Hematopoietic multipotent progenitor cell treated with erythropoietin and hydrocortisone succinate and interleukin-3 and kit ligand, for 6 days (in vitro differentiated cells): Measurements from ENCODE around the gene CYSRT1.

Experiments used
- DNase-seq: peaks from one replicate; pipeline ENCODE4 v3.0.0-alpha.2; 2015

The CYSRT1 gene

DNA sequence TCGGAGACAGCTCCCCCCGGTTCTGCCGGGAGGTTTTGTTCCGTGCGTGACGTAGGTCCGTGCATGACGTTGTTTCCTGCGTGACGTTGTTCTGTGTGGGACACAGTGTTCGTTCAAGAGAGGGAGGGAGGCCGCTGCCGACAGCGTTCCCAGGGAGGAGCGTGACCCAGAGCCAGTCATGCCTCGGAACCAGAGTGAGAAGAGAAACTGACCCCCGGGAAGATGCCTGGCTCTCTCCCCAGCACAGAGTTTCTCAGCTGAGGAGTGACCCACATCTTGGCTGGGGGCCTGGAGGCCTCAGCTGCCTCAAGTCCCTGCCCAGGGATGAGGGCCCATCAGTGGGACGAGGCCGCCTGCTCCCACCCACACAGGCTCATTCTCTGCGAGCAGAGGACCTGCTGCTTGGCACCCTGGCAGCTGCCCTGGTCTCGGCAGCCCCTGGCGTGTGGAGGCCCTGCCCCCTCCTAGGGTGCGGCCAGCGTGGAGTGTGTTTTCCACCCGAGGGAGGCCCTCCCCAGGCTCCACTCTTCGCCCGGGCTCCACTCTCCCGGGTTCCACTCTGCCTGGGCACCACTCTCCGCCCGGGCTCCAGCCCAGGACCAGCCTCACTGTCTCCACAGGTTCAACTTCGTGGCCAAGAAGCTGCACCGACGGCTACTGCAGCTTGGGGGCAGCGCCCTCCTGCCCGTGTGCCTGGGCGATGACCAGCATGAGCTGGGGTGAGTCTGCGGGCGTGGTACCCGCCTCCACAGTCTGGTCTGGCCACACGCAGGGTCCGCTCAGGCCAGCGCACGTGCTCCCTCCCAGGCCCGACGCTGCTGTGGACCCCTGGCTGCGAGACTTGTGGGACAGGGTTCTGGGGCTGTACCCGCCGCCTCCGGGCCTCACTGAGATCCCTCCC lies 11.6 kb upstream of the CYSRT1 start:
- DNase-seq, result no peak

DNA sequence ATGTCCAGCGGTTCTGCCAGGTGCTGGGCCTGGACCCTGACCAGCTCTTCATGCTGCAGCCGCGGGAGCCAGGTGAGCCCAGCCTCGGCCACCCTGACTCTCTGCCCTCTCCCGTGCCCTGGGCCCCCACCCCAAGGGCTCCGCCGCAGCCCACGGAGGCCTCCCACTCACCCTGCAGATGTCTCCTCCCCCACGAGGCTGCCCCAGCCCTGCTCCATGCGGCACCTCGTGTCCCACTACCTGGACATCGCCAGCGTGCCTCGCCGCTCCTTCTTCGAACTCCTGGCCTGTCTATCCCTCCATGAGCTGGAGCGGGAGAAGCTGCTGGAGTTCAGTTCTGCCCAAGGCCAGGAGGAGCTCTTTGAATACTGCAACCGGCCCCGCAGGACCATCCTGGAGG lies 10.4 kb upstream of the CYSRT1 start:
- no peak for DNase-seq

DNA sequence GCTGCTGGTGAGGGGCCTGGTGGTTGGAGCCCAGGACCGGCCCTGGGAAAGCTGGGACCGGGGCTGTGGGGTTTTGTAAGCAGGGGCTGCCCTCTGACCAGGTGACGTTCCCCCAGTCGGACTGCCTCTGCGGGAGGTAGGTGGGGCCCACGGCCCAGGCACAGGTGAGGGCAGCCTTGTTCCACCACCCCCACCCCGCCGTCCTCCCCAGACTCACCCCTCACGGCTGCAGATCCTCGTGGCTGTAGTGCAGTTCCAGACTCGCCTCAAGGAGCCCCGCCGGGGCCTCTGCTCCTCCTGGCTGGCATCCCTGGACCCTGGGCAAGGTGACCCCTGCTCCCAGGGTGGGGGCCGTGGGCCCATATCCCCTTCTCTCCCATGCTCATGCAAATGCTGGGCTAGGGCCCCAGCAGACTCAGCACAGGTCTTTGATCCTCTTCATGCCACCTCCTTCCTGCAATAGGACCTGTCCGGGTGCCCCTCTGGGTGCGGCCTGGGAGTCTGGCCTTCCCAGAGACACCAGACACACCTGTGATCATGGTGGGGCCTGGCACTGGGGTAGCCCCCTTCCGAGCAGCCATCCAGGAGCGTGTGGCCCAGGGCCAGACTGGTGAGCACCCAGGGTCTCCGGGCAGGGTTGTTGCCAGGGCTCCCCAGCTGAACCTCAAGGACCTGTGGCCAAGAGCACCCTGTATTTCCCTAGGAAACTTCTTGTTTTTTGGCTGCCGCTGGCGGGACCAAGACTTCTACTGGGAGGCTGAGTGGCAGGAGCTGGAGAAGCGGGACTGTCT lies 9.6 kb upstream of the CYSRT1 start:
- no peak for DNase-seq

DNA sequence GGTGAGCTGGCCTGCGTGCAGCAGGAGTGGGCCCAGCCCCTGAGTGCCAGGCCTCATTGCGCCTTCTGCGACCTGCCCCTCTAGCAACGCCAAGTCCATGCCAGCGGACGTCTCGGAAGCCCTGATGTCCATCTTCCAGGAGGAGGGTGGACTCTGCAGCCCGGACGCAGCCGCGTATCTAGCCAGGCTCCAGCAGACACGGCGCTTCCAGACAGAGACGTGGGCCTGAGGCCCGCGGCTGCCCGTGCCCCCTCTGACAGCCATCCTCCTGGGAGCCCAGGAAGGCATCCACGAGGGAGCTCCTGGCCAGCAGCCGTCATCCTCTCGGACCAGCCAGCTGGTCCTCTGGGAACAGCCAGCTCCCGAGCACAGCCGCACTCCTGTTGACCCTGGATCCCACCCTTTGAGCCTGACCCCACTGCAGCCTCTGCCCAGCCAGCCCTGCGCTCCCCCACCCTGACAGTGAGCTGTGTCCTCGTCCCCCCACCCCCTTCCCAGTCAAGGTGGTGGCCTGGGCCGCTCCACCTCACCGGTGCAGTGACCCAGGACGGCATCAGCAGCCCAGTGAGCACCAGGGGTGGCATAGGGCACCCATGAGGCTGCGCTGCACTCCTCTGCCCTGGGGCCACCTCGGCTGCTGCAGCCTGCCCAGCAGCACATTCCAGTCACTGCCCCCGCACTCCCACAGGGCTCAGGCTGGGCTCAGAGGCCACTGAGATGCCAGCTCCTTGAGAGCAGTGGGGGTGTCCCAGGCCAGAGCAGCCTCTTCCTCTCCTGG lies 8.6 kb upstream of the CYSRT1 start:
- no peak for DNase-seq

- DNase-seq, result no peak
Observed at GRCh38 chr9:137217276-137218211, 7.4 kb upstream of the CYSRT1 start.

DNA sequence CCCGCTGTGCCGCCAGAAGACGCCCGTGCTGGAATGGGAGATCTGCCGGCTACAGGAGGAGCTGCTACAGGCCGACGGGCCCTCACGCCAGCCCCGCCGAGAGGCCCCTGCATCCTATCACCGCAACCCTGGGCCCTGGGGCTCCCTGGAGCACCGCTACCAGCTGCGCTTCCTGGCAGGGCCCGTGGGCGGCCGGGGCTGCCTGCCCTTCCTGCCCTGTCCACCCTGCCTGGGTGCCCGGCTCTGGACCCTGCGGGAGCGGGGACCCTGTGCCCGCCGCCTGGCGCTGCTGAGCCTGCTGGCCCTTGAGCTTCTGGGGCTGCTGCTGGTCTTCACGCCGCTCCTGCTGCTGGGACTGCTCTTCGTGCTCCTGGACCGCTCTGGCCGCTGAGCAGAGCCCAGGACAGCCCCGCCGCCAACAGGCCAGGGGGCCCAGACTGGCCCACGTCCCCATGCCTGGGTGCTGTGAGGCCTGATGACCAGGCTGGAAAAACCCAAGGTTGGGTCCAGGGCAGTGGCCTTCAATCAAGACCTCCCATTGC lies 6.7 kb upstream of the CYSRT1 start:
- DNase-seq, result no peak

DNA sequence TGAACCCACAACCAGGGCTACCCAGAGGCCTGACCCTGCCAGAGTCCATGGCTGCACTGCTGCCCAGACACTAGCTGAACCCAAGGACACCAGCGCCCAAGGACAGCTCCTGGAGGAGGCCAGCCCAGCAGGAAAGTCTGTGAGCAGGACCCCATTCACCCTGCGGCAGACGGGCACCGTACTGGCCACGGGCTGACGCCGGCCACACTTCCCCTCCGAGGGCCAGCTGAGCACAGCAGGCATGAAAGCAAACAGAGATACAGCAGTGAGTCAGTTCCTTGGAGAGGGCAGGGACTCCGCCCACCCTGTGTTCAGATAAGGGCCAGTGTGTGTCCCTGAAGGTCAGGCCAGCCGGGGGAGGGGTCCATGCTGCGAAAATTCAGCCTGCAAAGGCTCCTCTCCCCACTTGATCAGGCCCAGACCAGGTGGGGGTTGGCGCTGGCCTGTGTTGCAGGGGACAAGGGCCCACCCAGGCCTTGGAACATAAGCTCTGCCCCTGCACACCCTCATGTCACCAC lies 6.2 kb upstream of the CYSRT1 start:
- DNase-seq, result peak; percentile 89

- no peak for DNase-seq
Observed at GRCh38 chr9:137219757-137220316, 5.1 kb upstream of the CYSRT1 start.

GRCh38 chr9:137220317-137221094 lies 4.5 kb upstream of the CYSRT1 start:
- no peak for DNase-seq

- DNase-seq, result no peak
Observed at GRCh38 chr9:137221095-137221505, 3.9 kb upstream of the CYSRT1 start.

DNA sequence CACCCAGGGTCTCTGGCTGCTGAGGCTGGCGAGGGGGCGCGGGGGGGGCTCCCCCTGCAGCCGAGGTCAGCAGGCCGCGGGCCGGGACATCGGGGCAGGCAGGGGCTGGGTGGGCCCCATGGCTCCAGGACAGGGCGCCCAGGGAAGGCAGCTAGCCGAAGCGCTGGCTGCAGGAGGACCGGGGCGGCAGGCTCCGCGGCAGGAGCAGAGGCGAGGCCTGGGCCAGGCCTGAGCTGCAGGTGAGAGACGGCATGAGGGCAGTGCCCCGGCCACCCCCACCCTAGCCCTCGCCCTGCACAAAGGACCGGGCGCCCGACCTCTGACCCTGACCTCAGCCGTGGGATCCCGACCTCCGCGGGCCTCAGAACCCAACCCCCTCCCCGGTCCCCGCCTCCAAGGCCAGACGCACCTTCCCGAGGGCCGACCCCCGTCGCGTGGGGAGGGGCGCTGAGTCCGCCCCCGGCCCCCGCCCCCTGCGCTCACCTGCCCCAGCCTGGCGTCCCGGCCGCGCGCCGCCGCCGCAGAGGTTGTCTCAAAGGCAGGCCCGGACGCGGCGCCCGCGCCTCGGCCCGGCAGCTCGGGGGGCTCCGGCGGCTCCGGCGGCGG lies 3.4 kb upstream of the CYSRT1 start:
- DNase-seq, result no peak

DNA sequence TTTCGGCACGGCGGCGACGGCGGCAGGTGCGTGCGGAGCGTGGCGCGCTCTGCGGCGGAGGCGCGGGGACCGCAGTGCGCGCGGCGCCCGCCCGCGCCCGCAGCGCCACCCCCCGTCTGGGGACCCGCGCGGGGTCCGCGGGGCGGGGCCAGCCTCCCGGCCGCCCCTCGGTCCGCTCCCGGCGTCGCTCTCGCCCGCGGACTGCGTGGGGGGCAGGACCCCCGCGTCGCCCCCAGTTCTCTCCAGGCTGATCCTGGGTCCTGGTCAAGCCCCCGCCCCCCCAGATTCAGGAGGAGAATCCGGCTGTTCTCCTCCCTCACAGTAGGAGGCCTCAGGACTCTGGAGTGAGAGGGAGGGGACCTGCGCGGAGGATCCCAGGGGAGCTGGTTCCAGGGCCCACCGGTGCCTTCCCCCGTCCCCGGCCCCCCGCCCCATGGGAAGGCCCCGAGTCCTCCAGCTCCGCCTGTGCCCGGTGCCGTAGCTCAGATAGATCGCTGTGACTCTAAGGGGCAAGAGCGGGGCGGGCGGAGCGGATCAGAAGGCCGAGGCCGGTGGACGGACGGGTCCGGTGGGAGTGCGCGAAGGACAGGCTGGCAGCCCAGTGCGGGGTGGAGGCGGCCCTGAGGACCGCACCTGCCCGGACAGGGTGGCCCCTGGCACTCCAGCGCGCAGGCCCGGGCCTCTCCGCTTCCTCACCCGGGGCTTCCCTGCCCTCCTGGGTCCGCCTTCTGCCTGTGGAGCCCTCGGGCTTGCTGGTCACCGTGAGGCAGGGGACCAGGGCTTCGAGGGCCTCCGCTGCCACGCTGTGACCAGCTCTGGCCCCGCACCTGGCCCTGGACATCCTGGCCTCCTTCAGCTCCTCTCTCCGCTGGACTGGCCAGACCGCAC lies 2.5 kb upstream of the CYSRT1 start, which contains the start of gene RNF208:
TSS of gene RNF208 (minus strand) at position 51 of the 888 bp plus-strand sequence. CDS start 1,028 bp downstream, outside the sequence.
- DNase-seq, result no peak

GRCh38 chr9:137223078-137223970 lies 1.6 kb upstream of the CYSRT1 start:
- peak; percentile 99 for DNase-seq

GRCh38 chr9:137225699-137226331 lies 841 bp downstream of the CYSRT1 start:
- DNase-seq, result no peak

- DNase-seq, result no peak
Observed at GRCh38 chr9:137226338-137227053, 1.5 kb downstream of the CYSRT1 start.
